Testis (tissue), 3 donors: ENCODE results near the gene KAT7. TPM values are rescaled to one million over a fixed set of nuclear protein-coding genes. Genes with fewer than 3 reads are reported as not detected.
A peak's percentile ranks its signal among the peaks of the same experiment; 100 is the strongest.

Experiments
- DNase-seq: peaks from one replicate; pipeline ENCODE4 v3.0.0-alpha.2; 2019
- H3K27ac ChIP-seq, 2 donors: fragments of 200-600 bp; sonication (generic); one replicate each; pipeline ENCODE4 v1.5.1; 2019
- H3K27me3 ChIP-seq: fragments of 200-600 bp; sonication (generic); one replicate; pipeline ENCODE4 v1.5.1; 2019
- H3K36me3 ChIP-seq: fragments of 200-600 bp; sonication (generic); one replicate; pipeline ENCODE4 v1.5.1; 2017; ENCODE audit warnings: low read depth; ENCODE audit errors: missing control alignments
- H3K4me1 ChIP-seq: fragments of 200-600 bp; sonication (generic); one replicate; pipeline ENCODE4 v1.5.1; 2019
- H3K4me3 ChIP-seq, 2 donors: fragments of 200-600 bp; sonication (generic); one replicate each; pipeline ENCODE4 v1.5.1; 2017 to 2019
- H3K9me3 ChIP-seq: fragments of 200-600 bp; sonication (generic); one replicate; pipeline ENCODE4 v1.5.1; 2017
- CTCF ChIP-seq, 3 experiments: fragments of 450-650 bp in 2 of 3; fragments of 200-600 bp in 1 of 3; sonication (generic) in 1 of 3; IDR thresholded peaks; one replicate each; pipeline ENCODE4 v1.5.1; 2016 to 2019; ENCODE audit warnings: antibody characterized with exemption in 3 of 3, mild to moderate bottlenecking in 2 of 3, moderate library complexity in 1 of 3
- POLR2A ChIP-seq: fragments of 450-650 bp; IDR thresholded peaks from one replicate; pipeline ENCODE4 v1.6.1; 2017; ENCODE audit warnings: antibody characterized with exemption, mild to moderate bottlenecking, moderate library complexity
- WGBS, 2 donors: methylation state at CpG; one replicate each; pipeline ENCODE4 v1.1.5; 2018; 5-methylcytosine and 5-hydroxymethylcytosine counted together
- intact Hi-C: fragments of 100-400 bp; cut with DNase I; formaldehyde crosslinking; loops from one replicate; pipeline ENCODE4 v1.15.1; 2023; ENCODE audit warnings: low total_unique reads
- polyA plus RNA-seq: library from polyadenylated mRNA; stranded (reverse); fragments of 350-450 nt; fragmentation: Illumina TruSeq; extraction: RNeasy Lipid Tissue Mini Kit (QIAGEN cat#74804); gene quantifications from one replicate; pipeline ENCODE4 v1.2.3, GENCODE V29; 2014; ENCODE audit warnings: low read depth, low replicate concordance; ENCODE audit not compliant: insufficient read depth
- total RNA-seq, 2 donors: library from RNA; depleted of rRNA; stranded (reverse); fragments of >200 nt; gene quantifications; one replicate each; pipeline ENCODE4 v1.2.3, GENCODE V29; 2016

Gene KAT7
- total and polyA plus RNA-seq, 3 donors from 2014 or later: 122 to 181 (median 123) TPM

GRCh38 chr17:49851387-49852291, 63.2 kb downstream of the KAT7 start:
- H3K4me3 ChIP-seq: peak overlapping the region; percentile 40 to 55
- peaks cover 4% of the 10 kb centered on the region for H3K4me1 ChIP-seq
- TF ChIP-seq POLR2A: no peak
- peak; percentile 33 to 65 (median 52) for TF ChIP-seq CTCF (IDR thresholded peaks at IDR 0.05)
- H3K9me3 ChIP-seq: no peaks in the 10 kb centered on the region
- intact Hi-C loops: loop anchor here (5.0 kb wide), 1 partner anchor 149 kb away; no protein-coding TSS in a partner anchor
- peak; percentile 75 for DNase-seq
- no peak overlapping the region for H3K27ac ChIP-seq
- H3K27me3 ChIP-seq: no peaks in the 10 kb centered on the region
- H3K36me3 ChIP-seq: no peaks in the 10 kb centered on the region
- WGBS, 2 donors: 3 to 5% methylated on average over 43 to 54 of the region's 55 CpGs

GRCh38 chr17:49853470-49854015, 65.1 kb downstream of the KAT7 start:
- H3K4me3 ChIP-seq: no peak overlapping the region
- no peaks in the 10 kb centered on the region for H3K27me3 ChIP-seq
- TF ChIP-seq POLR2A: no peak
- no peak for TF ChIP-seq CTCF (IDR thresholded peaks at IDR 0.05)
- no peaks in the 10 kb centered on the region for H3K36me3 ChIP-seq
- no peak overlapping the region for H3K27ac ChIP-seq
- intact Hi-C loops: loop anchor here (5.0 kb wide), 1 partner anchor 151 kb away; no protein-coding TSS in a partner anchor
- DNase-seq: no peak
- peaks cover 4% of the 10 kb centered on the region for H3K4me1 ChIP-seq
- 81 to 86% methylated on average over 9 to 10 of the region's 10 CpGs for WGBS, 2 donors
- H3K9me3 ChIP-seq: no peaks in the 10 kb centered on the region

- Histone ChIP-seq H3K27me3 (no peaks in the 10 kb centered on the region), H3K36me3 (no peaks in the 10 kb centered on the region), H3K4me1 (peaks cover 4% of the 10 kb centered on the region), H3K9me3 (no peaks in the 10 kb centered on the region), H3K27ac (no peak overlapping the region), H3K4me3 (no peak overlapping the region)
- WGBS, 2 donors: 87 to 94% methylated on average over 5 of the region's 5 CpGs
- intact Hi-C loops: loop anchor here (5.0 kb wide), 1 partner anchor 152 kb away; no protein-coding TSS in a partner anchor
- TF ChIP-seq CTCF (IDR thresholded peaks at IDR 0.05) (no peak), POLR2A (no peak)
- DNase-seq: no peak
Observed at GRCh38 chr17:49854126-49854525, 65.6 kb downstream of the KAT7 start.

- WGBS, 2 donors: 63 to 66% methylated on average over 6 of the region's 6 CpGs
- Histone ChIP-seq H3K4me1 (no peaks in the 10 kb centered on the region), H3K36me3 (no peaks in the 10 kb centered on the region), H3K27ac (no peak overlapping the region), H3K4me3 (no peak overlapping the region), H3K9me3 (no peaks in the 10 kb centered on the region), H3K27me3 (no peaks in the 10 kb centered on the region)
- TF ChIP-seq CTCF (IDR thresholded peaks at IDR 0.05): no peak
- no peak for TF ChIP-seq POLR2A
- no peak for DNase-seq
- intact Hi-C loops: no loop called here
Observed at GRCh38 chr17:49858796-49859195, 70.3 kb downstream of the KAT7 start.
